ENCODE measurements around the gene DNAH6. TPM values are rescaled to one million over a fixed set of nuclear protein-coding genes. Genes with fewer than 3 reads are reported as not detected.

The DNAH6 gene
- total RNA-seq, 1 experiment from 2014 or later: 0.26 TPM

- no peak overlapping the region for H3K9ac ChIP-seq (ENCODE audit: extremely low read depth, insufficient read length, low read length)
- H3K27me3 ChIP-seq (ENCODE audit: insufficient read depth, low read length): no peaks in the 10 kb centered on the region
- H3K4me2 ChIP-seq (ENCODE audit: insufficient read depth, insufficient read length, low read length): peak overlapping the region; percentile 4
- no peak overlapping the region for H3K56ac ChIP-seq (ENCODE audit: insufficient read length, low read depth, low read length)
- H3T11ph ChIP-seq (ENCODE audit: low read length): no peak overlapping the region
- Mint-ChIP-seq H3K27me3 (ENCODE audit: low read depth) (no peaks in the 10 kb centered on the region), H3K4me1 (peaks cover 6 to 16% of the 10 kb centered on the region in 2 experiments; a peak in 3 of 4 replicates), H3K9me3 (peaks cover 0 to 3% of the 10 kb centered on the region in 2 experiments; a peak in 1 of 5 replicates), H3K36me3 (ENCODE audit: insufficient read depth in 1 of 3, low read depth in 3 of 3) (no peaks in the 10 kb centered on the region), H3K4me3 (no peak overlapping the region), H3K27ac (no peak overlapping the region)
- H2BK120ac ChIP-seq (ENCODE audit: low read depth, low read length, poor library complexity, severe bottlenecking): no peak overlapping the region
- no peak overlapping the region for H3K4ac ChIP-seq (ENCODE audit: low read depth, low read length)
- H4K20me1 ChIP-seq (ENCODE audit: control insufficient read depth, insufficient read depth, insufficient read length): no peaks in the 10 kb centered on the region
- no peak overlapping the region for H3K23ac ChIP-seq (ENCODE audit: insufficient read length, low read depth, low read length)
- H2BK12ac ChIP-seq (ENCODE audit: insufficient read length, low read depth, low read length): no peak overlapping the region
- WGBS (ENCODE audit: extremely low coverage, insufficient read length, low lambda C conversion rate): no CpG with 5 or more reads among the region's 3 CpGs
- no peak overlapping the region for H3K18ac ChIP-seq (ENCODE audit: insufficient read length, low read depth, low read length)
- no peak overlapping the region for H2AFZ ChIP-seq (ENCODE audit: low read length)
- no peak for DNase-seq
- H2AK5ac ChIP-seq (ENCODE audit: insufficient read length, low read length): no peak overlapping the region
- no peak overlapping the region for H4K91ac ChIP-seq (ENCODE audit: insufficient read length, low read depth, low read length)
- no peak overlapping the region for H3K27ac ChIP-seq (ENCODE audit: insufficient read length, low read depth, low read length)
- no peaks in the 10 kb centered on the region for H3K79me2 ChIP-seq (ENCODE audit: insufficient read depth, low read length)
- H2BK5ac ChIP-seq (ENCODE audit: insufficient read length, low read length): no peak overlapping the region
- no peak overlapping the region for H2BK20ac ChIP-seq (ENCODE audit: low read depth, low read length, poor library complexity, severe bottlenecking)
- no peaks in the 10 kb centered on the region for H3K9me3 ChIP-seq (ENCODE audit: control insufficient read depth, low read depth, low read length)
- no peak overlapping the region for H4K5ac ChIP-seq (ENCODE audit: insufficient read length, low read depth, low read length)
- H3K79me1 ChIP-seq (ENCODE audit: insufficient read depth, low read depth, low read length, poor library complexity, severe bottlenecking): no peaks in the 10 kb centered on the region
- no peak overlapping the region for H4K8ac ChIP-seq (replicated peaks; ENCODE audit: insufficient read length, low read depth, low read length)
- no peak for TF ChIP-seq CTCF (conservative IDR thresholded peaks at IDR 0.05)
- H3K23me2 ChIP-seq (ENCODE audit: insufficient read length, low read depth, low read length, poor library complexity, severe bottlenecking): no peaks in the 10 kb centered on the region
- no peak overlapping the region for H2BK15ac ChIP-seq (ENCODE audit: low read depth, low read length)
- H3K4me1 ChIP-seq (ENCODE audit: insufficient read depth, low read length): peaks cover 8% of the 10 kb centered on the region; the same call in 1 of the 2 replicates
- no peak overlapping the region for H3K14ac ChIP-seq (ENCODE audit: insufficient read depth, low read length)
These were observed 241.3 kb downstream of the DNAH6 start for GRCh38 chr2:84757648-84758047.
